Vagina (tissue), 2 donors: ENCODE measurements around the gene CYB5A. TPM values are rescaled to one million over a fixed set of nuclear protein-coding genes. Genes with fewer than 3 reads are reported as not detected.

ENCODE experiments used
- DNase-seq, 2 donors: peaks; one replicate each; pipeline ENCODE4 v3.0.0-alpha.2; 2017; ENCODE audit errors: extremely low spot score in 2 of 2
- H3K27ac ChIP-seq: fragments of 200-600 bp; sonication (generic); one replicate; pipeline ENCODE4 v1.5.1; 2019
- H3K27me3 ChIP-seq: fragments of 200-600 bp; sonication (generic); one replicate; pipeline ENCODE4 v1.5.1; 2019
- H3K36me3 ChIP-seq, 2 donors: fragments of 200-600 bp; sonication (generic); one replicate each; pipeline ENCODE4 v1.5.1; 2017 to 2019
- H3K4me1 ChIP-seq: fragments of 200-600 bp; sonication (generic); one replicate; pipeline ENCODE4 v1.5.1; 2019
- H3K4me3 ChIP-seq, 2 donors: fragments of 200-600 bp; sonication (generic); 1 replicate in 1 of 2; 2 replicates in 1 of 2; pipeline ENCODE4 v1.5.1; 2016 to 2019
- H3K9me3 ChIP-seq: fragments of 200-600 bp; sonication (generic); one replicate; pipeline ENCODE4 v1.5.1; 2019
- POLR2A ChIP-seq, 2 donors: fragments of 450-650 bp; IDR thresholded peaks; one replicate each; pipeline ENCODE4 v1.6.1; 2017; ENCODE audit warnings: antibody characterized with exemption in 2 of 2, mild to moderate bottlenecking in 2 of 2, moderate library complexity in 2 of 2
- POLR2AphosphoS5 ChIP-seq, 2 donors: sonication (generic); formaldehyde crosslinking; IDR thresholded peaks; one replicate each; pipeline ENCODE4 v1.9.0; 2017; ENCODE audit warnings: antibody characterized with exemption in 2 of 2, mild to moderate bottlenecking in 2 of 2, low read depth in 1 of 2; ENCODE audit not compliant: insufficient read depth in 1 of 2
- intact Hi-C: fragments of 100-400 bp; cut with DNase I; formaldehyde crosslinking; loops from one replicate; pipeline ENCODE4 v1.15.1; 2023
- total RNA-seq: library from RNA; depleted of rRNA; stranded (reverse); fragments of >200 nt; gene quantifications from one replicate; pipeline ENCODE4 v1.2.3, GENCODE V29; 2016
- TF ChIP-seq, protein P1 (sequence below), 3 experiments: fragments of 450-650 bp in 2 of 3; fragments of 200-600 bp in 1 of 3; sonication (generic) in 1 of 3; IDR thresholded peaks; one replicate each; pipeline ENCODE4 v1.5.1; 2017 to 2019; ENCODE audit warnings: antibody characterized with exemption in 3 of 3, mild to moderate bottlenecking in 2 of 3, moderate library complexity in 2 of 3

The CYB5A gene
- total RNA-seq, 1 donor from 2014 or later: 88.6 TPM

DNA sequence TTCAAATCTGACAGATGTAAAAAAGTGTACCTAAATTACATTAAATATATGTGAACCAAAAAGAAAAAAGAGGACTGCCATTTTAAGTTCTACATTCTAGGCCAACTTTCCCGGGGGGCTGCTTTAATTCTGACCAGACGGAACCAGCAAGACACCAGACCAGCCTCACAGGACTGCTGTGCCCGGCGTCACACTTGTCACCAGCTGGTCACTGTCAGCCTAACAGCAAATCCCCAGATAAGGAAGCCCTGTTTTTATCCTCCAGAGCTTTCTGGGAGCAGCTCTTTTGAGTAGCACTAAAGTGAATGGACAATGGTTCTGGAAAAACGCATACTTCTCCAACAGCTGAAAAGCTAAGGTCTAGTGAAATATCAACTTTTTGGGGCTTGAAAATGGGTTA, 35.6 kb downstream of the CYB5A start:
- TF ChIP-seq POLR2A (IDR thresholded peaks at IDR 0.05): no peak
- TF ChIP-seq POLR2AphosphoS5 (IDR thresholded peaks at IDR 0.05; ENCODE audit: insufficient read depth in 1 of 2, low read depth in 1 of 2): no peak
- TF ChIP-seq, protein P1, sequence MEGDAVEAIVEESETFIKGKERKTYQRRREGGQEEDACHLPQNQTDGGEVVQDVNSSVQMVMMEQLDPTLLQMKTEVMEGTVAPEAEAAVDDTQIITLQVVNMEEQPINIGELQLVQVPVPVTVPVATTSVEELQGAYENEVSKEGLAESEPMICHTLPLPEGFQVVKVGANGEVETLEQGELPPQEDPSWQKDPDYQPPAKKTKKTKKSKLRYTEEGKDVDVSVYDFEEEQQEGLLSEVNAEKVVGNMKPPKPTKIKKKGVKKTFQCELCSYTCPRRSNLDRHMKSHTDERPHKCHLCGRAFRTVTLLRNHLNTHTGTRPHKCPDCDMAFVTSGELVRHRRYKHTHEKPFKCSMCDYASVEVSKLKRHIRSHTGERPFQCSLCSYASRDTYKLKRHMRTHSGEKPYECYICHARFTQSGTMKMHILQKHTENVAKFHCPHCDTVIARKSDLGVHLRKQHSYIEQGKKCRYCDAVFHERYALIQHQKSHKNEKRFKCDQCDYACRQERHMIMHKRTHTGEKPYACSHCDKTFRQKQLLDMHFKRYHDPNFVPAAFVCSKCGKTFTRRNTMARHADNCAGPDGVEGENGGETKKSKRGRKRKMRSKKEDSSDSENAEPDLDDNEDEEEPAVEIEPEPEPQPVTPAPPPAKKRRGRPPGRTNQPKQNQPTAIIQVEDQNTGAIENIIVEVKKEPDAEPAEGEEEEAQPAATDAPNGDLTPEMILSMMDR (IDR thresholded peaks at IDR 0.05): no peak

DNA sequence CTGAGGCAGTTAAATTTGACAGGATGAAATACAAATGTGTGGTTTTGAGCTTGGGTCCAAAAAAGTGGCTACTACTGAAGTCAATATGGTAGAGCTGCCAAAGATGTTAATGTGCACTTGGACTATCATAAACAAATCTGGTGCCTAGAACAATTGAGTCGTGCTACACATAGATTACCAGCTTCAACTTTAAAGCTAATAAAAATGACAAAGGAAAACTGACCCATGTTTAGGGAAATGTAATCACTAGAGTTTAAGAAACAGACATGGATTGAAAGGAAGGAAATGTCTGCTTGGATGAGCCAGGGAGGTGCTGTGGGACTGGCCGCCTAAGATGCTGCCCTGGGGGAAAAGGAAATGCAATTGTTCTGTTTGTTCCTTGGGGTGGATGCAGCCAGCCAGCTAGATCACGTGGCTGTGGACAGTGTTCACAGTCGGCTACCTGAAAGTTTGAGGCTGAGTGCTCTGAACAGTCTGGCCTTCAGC, 36.6 kb downstream of the CYB5A start:
- peaks cover 21% of the 10 kb centered on the region for H3K4me1 ChIP-seq
- no peaks in the 10 kb centered on the region for H3K27me3 ChIP-seq
- no peaks in the 10 kb centered on the region for H3K36me3 ChIP-seq
- TF ChIP-seq, protein P1 (IDR thresholded peaks at IDR 0.05): no peak
- TF ChIP-seq POLR2AphosphoS5 (IDR thresholded peaks at IDR 0.05; ENCODE audit: insufficient read depth in 1 of 2, low read depth in 1 of 2) (no peak), POLR2A (IDR thresholded peaks at IDR 0.05) (no peak)
- H3K4me3 ChIP-seq: no peak overlapping the region
- no peaks in the 10 kb centered on the region for H3K9me3 ChIP-seq
- intact Hi-C loops: no loop called here
- no peak for DNase-seq
- no peak overlapping the region for H3K27ac ChIP-seq

More for the DNA sequence above, 35.6 kb downstream of the CYB5A start:
- intact Hi-C loops: no loop called here
- no peaks in the 10 kb centered on the region for H3K27me3 ChIP-seq
- no peak overlapping the region for H3K27ac ChIP-seq
- H3K4me1 ChIP-seq: peaks cover 17% of the 10 kb centered on the region
- H3K36me3 ChIP-seq: no peaks in the 10 kb centered on the region
- DNase-seq: no peak
- H3K9me3 ChIP-seq: no peaks in the 10 kb centered on the region
- H3K4me3 ChIP-seq: no peak overlapping the region

GRCh38 chr18:74252039-74252395, 39.7 kb downstream of the CYB5A start:
- no peaks in the 10 kb centered on the region for H3K9me3 ChIP-seq
- no peak overlapping the region for H3K4me3 ChIP-seq
- no peak for TF ChIP-seq POLR2AphosphoS5 (IDR thresholded peaks at IDR 0.05; ENCODE audit: insufficient read depth in 1 of 2, low read depth in 1 of 2)
- DNase-seq: no peak
- no peak overlapping the region for H3K27ac ChIP-seq
- H3K27me3 ChIP-seq: no peaks in the 10 kb centered on the region
- H3K36me3 ChIP-seq: no peaks in the 10 kb centered on the region
- intact Hi-C loops: no loop called here
- peaks cover 29% of the 10 kb centered on the region for H3K4me1 ChIP-seq

DNA sequence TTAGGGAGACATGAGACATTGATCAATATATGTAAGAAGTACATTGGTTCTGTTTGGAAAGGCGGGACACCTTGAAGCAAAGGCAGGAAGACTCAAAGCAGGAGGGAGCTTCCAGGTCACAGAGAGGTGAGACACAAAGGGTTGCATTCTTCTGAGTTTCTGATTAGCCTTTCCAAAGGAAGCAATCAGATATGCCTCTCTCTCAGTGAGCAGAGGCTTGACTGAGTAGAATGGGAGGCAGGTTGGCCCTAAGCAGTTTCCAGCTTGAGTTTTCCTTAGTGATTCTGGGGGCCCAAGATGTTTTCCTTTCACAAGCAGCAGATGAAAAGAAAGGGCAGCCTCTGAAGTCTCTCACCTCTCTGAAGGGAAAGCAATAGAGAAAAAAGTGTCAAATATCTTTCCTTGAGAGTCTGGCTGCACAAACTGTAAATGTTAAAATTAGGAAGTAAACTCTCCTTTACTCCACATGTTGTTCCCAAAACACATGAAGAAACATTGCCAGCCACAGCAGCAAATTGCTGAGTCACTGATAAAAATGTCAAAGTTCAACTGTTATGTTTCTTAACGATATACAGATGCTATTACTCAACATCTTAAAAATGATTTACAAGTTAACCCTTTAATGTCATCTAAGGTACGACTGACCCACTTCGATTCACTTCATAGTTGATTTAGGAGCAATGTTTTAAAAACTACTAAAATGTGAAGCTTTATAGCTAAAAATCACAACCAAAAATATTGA, 40.3 kb downstream of the CYB5A start:
- Histone ChIP-seq H3K27ac (no peak overlapping the region), H3K27me3 (no peaks in the 10 kb centered on the region), H3K4me1 (peaks cover 29% of the 10 kb centered on the region), H3K4me3 (no peak overlapping the region), H3K36me3 (no peaks in the 10 kb centered on the region), H3K9me3 (no peaks in the 10 kb centered on the region)
- DNase-seq: no peak
- TF ChIP-seq POLR2AphosphoS5 (IDR thresholded peaks at IDR 0.05; ENCODE audit: insufficient read depth in 1 of 2, low read depth in 1 of 2) (peak in 1 of 2 donors; percentile 9), POLR2A (IDR thresholded peaks at IDR 0.05) (no peak)
- TF ChIP-seq, protein P1 (IDR thresholded peaks at IDR 0.05): no peak
- intact Hi-C loops: no loop called here

DNA sequence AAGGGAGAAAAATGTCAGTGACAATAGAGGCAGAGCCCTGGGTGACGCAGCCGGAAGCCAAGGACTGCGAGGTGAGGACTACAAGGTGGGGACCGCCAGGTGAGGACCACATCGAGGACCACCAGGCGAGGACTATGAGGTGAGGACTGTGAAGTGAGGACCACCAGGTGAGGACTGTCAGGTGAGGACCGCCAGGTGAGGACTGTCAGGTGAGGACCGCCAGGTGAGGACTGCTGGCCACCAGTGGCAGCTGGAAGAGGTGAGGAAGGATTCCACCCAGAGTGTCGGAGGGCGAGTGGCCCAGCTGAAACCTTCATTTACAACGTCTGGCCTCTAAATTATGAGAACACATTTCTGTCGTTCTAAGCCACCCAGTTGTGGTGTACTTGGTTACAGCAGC, 41.6 kb downstream of the CYB5A start:
- DNase-seq: no peak
- no peak overlapping the region for H3K27ac ChIP-seq
- intact Hi-C loops: no loop called here
- H3K4me1 ChIP-seq: peaks cover 25% of the 10 kb centered on the region
- no peak overlapping the region for H3K4me3 ChIP-seq
- no peaks in the 10 kb centered on the region for H3K27me3 ChIP-seq
- no peaks in the 10 kb centered on the region for H3K36me3 ChIP-seq
- TF ChIP-seq, protein P1 (IDR thresholded peaks at IDR 0.05): no peak
- TF ChIP-seq POLR2A (IDR thresholded peaks at IDR 0.05): no peak
- TF ChIP-seq POLR2AphosphoS5 (IDR thresholded peaks at IDR 0.05; ENCODE audit: insufficient read depth in 1 of 2, low read depth in 1 of 2): no peak
- no peaks in the 10 kb centered on the region for H3K9me3 ChIP-seq
